ENCODE results near the gene SERPINA6. TPM values are rescaled to one million over a fixed set of nuclear protein-coding genes. Genes with fewer than 3 reads are reported as not detected.
"Not testable (repeated sequence)": the region's sequence is repeated elsewhere in the genome, so short reads cannot be mapped to it uniquely, and the experiment has no call there.

SERPINA6 gene
- total RNA-seq, 1 donor from 2014 or later: not detected

DNA sequence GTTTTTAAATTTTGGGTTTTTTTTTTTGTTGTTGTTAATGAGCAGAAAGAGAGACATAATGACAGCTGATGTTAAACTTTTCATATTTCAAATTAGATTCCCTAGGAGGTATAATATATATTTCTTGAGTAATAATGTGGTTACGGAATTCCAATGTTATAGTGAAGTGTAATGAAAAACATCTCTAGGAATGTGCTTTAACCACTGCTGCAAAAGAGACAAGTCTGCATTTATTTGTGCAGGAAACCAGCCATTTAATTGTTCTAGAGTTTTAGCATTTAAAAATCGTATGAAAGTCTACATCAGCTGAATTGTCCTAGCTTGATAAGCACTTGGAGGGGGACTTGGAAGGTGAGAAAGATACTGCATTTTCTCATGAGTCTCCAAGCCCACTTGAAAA is 44.4 kb downstream of the SERPINA6 start:
- H3K4me3 ChIP-seq: no peak overlapping the region
- H3K27ac ChIP-seq (replicated peaks): no peak overlapping the region
- peaks cover 40% of the 10 kb centered on the region for H3K27me3 ChIP-seq (ENCODE audit: low read depth)
- DNase-seq: no peak
- no peaks in the 10 kb centered on the region for H3K9me3 ChIP-seq (replicated peaks)
- TF ChIP-seq, protein P1, sequence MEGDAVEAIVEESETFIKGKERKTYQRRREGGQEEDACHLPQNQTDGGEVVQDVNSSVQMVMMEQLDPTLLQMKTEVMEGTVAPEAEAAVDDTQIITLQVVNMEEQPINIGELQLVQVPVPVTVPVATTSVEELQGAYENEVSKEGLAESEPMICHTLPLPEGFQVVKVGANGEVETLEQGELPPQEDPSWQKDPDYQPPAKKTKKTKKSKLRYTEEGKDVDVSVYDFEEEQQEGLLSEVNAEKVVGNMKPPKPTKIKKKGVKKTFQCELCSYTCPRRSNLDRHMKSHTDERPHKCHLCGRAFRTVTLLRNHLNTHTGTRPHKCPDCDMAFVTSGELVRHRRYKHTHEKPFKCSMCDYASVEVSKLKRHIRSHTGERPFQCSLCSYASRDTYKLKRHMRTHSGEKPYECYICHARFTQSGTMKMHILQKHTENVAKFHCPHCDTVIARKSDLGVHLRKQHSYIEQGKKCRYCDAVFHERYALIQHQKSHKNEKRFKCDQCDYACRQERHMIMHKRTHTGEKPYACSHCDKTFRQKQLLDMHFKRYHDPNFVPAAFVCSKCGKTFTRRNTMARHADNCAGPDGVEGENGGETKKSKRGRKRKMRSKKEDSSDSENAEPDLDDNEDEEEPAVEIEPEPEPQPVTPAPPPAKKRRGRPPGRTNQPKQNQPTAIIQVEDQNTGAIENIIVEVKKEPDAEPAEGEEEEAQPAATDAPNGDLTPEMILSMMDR (IDR thresholded peaks at IDR 0.05; ENCODE audit: borderline replicate concordance): no peak
- H3K36me3 ChIP-seq: no peaks in the 10 kb centered on the region
- H3K4me1 ChIP-seq: no peaks in the 10 kb centered on the region
- intact Hi-C loops (cut with micrococcal nuclease): no loop called here

DNA sequence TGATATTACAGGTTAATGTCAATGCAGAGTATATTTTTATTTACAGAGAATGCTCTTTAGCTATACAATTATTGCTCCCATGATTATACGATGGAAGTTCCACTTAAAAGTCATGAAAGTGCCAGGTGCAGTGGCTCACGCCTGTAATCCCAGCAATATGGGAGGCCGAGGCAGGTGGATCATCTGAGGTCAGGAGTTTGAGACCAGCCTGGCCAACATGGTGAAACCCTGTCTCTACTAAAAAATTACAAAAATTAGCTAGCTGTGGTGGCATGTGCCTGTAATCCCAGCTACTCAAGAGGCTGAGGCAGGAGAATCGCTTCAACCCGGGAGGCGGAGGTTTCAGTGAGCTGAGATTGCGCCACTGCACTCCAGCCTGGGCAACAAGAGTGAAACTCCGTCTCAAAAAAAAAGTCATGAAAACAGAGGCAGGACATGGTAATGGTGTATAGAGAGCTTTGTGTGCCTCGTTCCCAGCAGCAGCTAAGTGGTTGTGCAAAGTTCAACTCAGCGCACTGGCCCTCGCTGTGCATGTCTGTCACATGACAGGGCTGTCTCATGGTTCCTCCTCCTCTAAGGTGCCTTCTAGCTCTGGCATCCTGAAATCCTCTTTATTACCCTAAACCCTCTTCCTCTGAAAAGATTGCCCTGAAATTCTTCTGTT is 46.1 kb downstream of the SERPINA6 start:
- H3K9me3 ChIP-seq (replicated peaks); intact Hi-C loops (cut with micrococcal nuclease); DNase-seq; H3K4me3 ChIP-seq; H3K4me1 ChIP-seq; H3K27ac ChIP-seq (replicated peaks); H3K36me3 ChIP-seq: not testable (repeated sequence)
- H3K27me3 ChIP-seq (ENCODE audit: low read depth): peaks cover 52% of the 10 kb centered on the region

DNA sequence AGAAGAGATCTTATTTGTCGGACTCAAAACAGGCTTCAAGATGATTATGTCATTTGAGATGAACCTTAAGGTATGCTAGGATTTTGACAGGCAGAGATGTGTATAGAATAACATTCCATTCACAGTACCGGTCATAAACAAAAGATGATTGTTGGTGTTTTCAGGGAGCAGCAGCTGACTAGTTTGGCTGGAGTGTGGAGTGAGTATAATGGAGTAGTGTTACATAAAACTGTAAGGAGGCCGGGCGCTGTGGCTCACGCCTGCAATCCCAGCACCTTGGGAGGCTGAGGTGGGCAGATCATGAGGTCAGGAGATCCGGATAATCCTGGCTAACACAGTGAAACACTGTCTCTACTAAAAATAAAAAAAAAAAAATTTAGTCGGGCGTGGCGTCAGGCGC is 54.0 kb downstream of the SERPINA6 start:
- Histone ChIP-seq H3K4me3 (no peak overlapping the region), H3K27ac (replicated peaks) (no peak overlapping the region), H3K36me3 (no peaks in the 10 kb centered on the region), H3K4me1 (no peaks in the 10 kb centered on the region), H3K9me3 (replicated peaks) (no peaks in the 10 kb centered on the region), H3K27me3 (ENCODE audit: low read depth) (peaks cover 36% of the 10 kb centered on the region)
- TF ChIP-seq, protein P1 (IDR thresholded peaks at IDR 0.05; ENCODE audit: borderline replicate concordance): no peak
- no peak for DNase-seq
- intact Hi-C loops (cut with micrococcal nuclease): no loop called here

DNA sequence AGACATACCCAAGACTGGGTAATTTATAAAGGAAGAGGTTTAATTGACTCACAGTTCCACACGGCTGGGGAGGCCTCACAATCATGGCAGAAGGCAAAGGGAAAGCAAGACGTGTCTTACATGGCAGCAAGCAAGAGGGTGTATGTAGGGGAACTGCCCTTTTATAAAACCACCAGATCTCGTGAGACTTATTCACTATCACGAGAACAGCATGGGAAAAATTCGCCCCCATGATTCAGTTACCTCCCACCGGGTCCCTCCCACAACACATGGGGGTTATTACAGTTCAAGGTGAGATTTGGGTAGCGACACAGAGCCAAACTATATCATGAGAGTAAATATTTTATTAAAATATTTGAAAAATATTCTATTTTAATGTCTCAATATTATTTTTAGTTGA is 54.6 kb downstream of the SERPINA6 start:
- DNase-seq; intact Hi-C loops (cut with micrococcal nuclease); H3K27ac ChIP-seq (replicated peaks); H3K4me1 ChIP-seq; H3K4me3 ChIP-seq; H3K9me3 ChIP-seq (replicated peaks); H3K36me3 ChIP-seq: not testable (repeated sequence)
- peaks cover 36% of the 10 kb centered on the region for H3K27me3 ChIP-seq (ENCODE audit: low read depth)

DNA sequence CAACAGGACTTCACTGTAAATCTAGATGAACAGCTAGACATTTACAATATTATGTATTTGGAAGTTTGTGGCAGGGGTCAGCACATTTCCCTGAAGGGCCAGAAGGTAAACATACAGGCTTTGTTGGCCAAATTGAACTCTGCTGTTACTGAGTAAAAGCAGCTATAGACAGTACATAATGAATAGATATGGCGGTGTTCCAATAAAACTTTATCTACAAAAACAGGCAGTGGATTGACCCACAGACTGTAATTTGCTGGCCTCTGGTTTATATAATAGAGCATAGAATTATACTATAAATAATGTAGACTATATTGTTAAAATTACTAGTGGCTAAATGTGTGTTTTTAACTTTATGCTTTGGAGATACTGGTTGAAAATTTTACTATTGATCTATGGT is 55.8 kb downstream of the SERPINA6 start:
- no peak overlapping the region for H3K27ac ChIP-seq (replicated peaks)
- no peaks in the 10 kb centered on the region for H3K36me3 ChIP-seq
- H3K4me1 ChIP-seq: no peaks in the 10 kb centered on the region
- TF ChIP-seq, protein P1 (IDR thresholded peaks at IDR 0.05; ENCODE audit: borderline replicate concordance): no peak
- H3K27me3 ChIP-seq (ENCODE audit: low read depth): peaks cover 28% of the 10 kb centered on the region
- intact Hi-C loops (cut with micrococcal nuclease): no loop called here
- no peak overlapping the region for H3K4me3 ChIP-seq
- DNase-seq: no peak
- peaks cover 14% of the 10 kb centered on the region for H3K9me3 ChIP-seq (replicated peaks)

DNA sequence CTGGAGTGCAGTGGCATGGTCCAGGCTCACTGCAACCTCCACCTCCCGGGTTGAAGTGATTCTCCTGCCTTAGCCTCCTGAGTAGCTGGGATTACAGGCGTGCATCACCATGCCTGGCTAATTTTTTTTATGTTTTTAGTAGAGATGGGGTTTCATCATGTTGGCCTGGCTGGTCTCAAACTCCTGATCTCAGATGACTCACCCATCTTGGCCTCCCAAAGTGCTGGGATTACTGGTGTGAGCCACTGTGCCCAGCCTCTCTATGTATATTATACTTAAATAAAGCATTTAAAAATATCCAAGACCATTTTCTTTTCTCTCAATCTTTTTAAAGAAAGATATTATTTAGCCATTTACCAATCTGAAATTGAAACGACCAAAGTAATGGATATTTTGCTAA is 58.9 kb downstream of the SERPINA6 start:
- intact Hi-C loops (cut with micrococcal nuclease); H3K36me3 ChIP-seq; H3K4me1 ChIP-seq; DNase-seq; H3K27me3 ChIP-seq (ENCODE audit: low read depth); H3K27ac ChIP-seq (replicated peaks); H3K4me3 ChIP-seq: not testable (repeated sequence)
- peaks cover 22% of the 10 kb centered on the region for H3K9me3 ChIP-seq (replicated peaks)

Other genes with a start within 250 kb of the SERPINA6 start
- gene DDX24, start 242.1 kb downstream of the SERPINA6 start, total RNA-seq: 208 TPM
- gene IFI27L1, start 242.0 kb downstream of the SERPINA6 start, total RNA-seq: 8.9 TPM
- gene IFI27, start 212.6 kb downstream of the SERPINA6 start, total RNA-seq: 130 TPM
- gene IFI27L2, start 193.7 kb downstream of the SERPINA6 start, total RNA-seq: 56.6 TPM
- gene PPP4R4, start 149.0 kb downstream of the SERPINA6 start, total RNA-seq: not detected
- not detected for gene SERPINA10, start 30.1 kb downstream of the SERPINA6 start, total RNA-seq
- not detected for gene SERPINA2, start 43.4 kb upstream of the SERPINA6 start, total RNA-seq
- gene SERPINA1, start 65.3 kb upstream of the SERPINA6 start, total RNA-seq: 4.4 TPM
- not detected for gene SERPINA11, start 129.5 kb upstream of the SERPINA6 start, total RNA-seq
- gene SERPINA9, start 152.9 kb upstream of the SERPINA6 start, total RNA-seq: not detected
- not detected for gene SERPINA12, start 186.1 kb upstream of the SERPINA6 start, total RNA-seq
- gene SERPINA4, start 238.1 kb upstream of the SERPINA6 start, total RNA-seq: not detected